ENCODE data around the gene CSF1.
"Not testable (repeated sequence)": the region's sequence is repeated elsewhere in the genome, so short reads cannot be mapped to it uniquely, and the experiment has no call there.

CSF1 gene

DNA sequence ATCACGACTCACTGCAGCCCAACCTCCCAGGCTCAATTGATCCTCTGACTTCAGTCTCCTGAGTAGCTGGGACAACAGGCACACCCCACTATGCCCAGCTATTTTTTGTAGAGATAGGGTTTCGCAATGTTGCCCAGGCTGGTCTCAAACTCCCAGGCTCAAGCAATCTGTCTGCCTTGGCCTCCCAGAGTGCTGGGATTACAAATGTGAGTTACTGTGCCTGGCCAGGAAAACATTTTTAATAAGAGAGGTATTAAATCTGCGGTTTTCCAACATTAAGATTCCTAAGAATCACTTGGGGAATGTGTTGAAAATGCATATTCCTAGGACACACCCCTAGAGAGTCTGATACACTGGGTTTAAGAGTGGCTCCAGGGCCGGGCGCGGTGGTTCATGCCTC, 8.7 kb downstream of the CSF1 start:
- no peak for DNase-seq (ENCODE audit: low spot score)
- in situ Hi-C loops (cut with MboI; ENCODE audit: low pct_unique_long_range_greater_than_20kb, low sequenced_read_pairs, unreplicated experiment): no loop called here
- TF ChIP-seq, protein P1, sequence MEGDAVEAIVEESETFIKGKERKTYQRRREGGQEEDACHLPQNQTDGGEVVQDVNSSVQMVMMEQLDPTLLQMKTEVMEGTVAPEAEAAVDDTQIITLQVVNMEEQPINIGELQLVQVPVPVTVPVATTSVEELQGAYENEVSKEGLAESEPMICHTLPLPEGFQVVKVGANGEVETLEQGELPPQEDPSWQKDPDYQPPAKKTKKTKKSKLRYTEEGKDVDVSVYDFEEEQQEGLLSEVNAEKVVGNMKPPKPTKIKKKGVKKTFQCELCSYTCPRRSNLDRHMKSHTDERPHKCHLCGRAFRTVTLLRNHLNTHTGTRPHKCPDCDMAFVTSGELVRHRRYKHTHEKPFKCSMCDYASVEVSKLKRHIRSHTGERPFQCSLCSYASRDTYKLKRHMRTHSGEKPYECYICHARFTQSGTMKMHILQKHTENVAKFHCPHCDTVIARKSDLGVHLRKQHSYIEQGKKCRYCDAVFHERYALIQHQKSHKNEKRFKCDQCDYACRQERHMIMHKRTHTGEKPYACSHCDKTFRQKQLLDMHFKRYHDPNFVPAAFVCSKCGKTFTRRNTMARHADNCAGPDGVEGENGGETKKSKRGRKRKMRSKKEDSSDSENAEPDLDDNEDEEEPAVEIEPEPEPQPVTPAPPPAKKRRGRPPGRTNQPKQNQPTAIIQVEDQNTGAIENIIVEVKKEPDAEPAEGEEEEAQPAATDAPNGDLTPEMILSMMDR (IDR thresholded peaks at IDR 0.05; ENCODE audit: extremely low read depth, insufficient read depth, missing control alignments): no peak

DNA sequence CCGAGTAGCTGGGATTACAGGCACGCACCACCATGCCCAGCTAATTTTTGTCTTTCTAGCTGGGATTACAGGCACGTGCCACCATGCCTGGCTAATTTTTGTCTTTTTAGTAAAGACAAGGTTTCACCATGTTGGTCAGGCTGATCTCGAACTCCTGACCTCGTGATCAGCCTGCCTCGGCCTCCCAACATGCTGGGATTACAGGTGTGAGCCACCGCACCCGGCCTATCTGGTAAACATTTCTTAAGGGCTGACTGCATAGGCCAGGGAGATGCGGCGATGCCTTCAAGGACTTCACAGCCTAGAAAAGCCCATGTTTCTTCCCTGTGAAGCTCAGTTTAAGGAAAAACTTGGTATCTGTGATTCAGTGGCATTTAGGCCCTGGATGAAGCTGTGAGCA, 9.7 kb downstream of the CSF1 start:
- in situ Hi-C loops (cut with MboI; ENCODE audit: low pct_unique_long_range_greater_than_20kb, low sequenced_read_pairs, unreplicated experiment); DNase-seq (ENCODE audit: low spot score): not testable (repeated sequence)

DNA sequence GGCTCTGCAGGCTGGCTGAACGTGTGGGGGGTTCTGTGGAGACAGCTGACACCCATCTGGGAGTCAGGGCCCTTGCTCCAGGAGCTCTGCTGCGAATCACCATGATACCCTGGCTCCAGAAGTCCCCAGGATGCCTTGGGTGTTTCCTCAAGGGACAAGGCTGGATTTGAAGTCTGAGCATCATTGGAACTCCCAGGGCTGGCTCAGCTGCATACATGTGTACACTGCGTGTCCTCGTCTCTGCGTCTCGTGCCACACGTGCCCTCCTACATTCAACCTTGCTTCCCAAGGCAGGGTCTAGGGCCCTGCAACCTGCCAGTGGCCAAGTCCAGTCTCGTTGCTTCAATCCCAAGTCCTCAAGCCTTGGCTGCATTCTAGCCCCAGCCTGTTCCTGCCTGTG, 11.7 kb downstream of the CSF1 start:
- no peak for DNase-seq (ENCODE audit: low spot score)
- TF ChIP-seq, protein P1 (IDR thresholded peaks at IDR 0.05; ENCODE audit: extremely low read depth, insufficient read depth, missing control alignments): no peak
- in situ Hi-C loops (cut with MboI; ENCODE audit: low pct_unique_long_range_greater_than_20kb, low sequenced_read_pairs, unreplicated experiment): no loop called here

DNA sequence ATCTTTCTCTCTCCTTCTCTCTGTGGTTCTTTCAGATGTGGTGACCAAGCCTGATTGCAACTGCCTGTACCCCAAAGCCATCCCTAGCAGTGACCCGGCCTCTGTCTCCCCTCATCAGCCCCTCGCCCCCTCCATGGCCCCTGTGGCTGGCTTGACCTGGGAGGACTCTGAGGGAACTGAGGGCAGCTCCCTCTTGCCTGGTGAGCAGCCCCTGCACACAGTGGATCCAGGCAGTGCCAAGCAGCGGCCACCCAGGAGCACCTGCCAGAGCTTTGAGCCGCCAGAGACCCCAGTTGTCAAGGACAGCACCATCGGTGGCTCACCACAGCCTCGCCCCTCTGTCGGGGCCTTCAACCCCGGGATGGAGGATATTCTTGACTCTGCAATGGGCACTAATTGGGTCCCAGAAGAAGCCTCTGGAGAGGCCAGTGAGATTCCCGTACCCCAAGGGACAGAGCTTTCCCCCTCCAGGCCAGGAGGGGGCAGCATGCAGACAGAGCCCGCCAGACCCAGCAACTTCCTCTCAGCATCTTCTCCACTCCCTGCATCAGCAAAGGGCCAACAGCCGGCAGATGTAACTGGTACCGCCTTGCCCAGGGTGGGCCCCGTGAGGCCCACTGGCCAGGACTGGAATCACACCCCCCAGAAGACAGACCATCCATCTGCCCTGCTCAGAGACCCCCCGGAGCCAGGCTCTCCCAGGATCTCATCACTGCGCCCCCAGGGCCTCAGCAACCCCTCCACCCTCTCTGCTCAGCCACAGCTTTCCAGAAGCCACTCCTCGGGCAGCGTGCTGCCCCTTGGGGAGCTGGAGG, 12.7 kb downstream of the CSF1 start:
- TF ChIP-seq, protein P1 (IDR thresholded peaks at IDR 0.05; ENCODE audit: extremely low read depth, insufficient read depth, missing control alignments): peak; percentile 48
- no peak for DNase-seq (ENCODE audit: low spot score)
- in situ Hi-C loops (cut with MboI; ENCODE audit: low pct_unique_long_range_greater_than_20kb, low sequenced_read_pairs, unreplicated experiment): no loop called here

DNA sequence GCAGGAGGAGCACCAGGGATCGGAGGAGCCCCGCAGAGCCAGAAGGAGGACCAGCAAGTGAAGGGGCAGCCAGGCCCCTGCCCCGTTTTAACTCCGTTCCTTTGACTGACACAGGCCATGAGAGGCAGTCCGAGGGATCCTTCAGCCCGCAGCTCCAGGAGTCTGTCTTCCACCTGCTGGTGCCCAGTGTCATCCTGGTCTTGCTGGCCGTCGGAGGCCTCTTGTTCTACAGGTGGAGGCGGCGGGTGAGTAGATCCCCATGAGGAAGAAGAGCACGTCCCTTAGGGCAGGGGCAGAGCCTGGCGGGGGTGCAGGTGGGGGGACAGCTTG, 13.3 kb downstream of the CSF1 start:
- no peak for DNase-seq (ENCODE audit: low spot score)
- in situ Hi-C loops (cut with MboI; ENCODE audit: low pct_unique_long_range_greater_than_20kb, low sequenced_read_pairs, unreplicated experiment): no loop called here
- TF ChIP-seq, protein P1 (IDR thresholded peaks at IDR 0.05; ENCODE audit: extremely low read depth, insufficient read depth, missing control alignments): no peak

DNA sequence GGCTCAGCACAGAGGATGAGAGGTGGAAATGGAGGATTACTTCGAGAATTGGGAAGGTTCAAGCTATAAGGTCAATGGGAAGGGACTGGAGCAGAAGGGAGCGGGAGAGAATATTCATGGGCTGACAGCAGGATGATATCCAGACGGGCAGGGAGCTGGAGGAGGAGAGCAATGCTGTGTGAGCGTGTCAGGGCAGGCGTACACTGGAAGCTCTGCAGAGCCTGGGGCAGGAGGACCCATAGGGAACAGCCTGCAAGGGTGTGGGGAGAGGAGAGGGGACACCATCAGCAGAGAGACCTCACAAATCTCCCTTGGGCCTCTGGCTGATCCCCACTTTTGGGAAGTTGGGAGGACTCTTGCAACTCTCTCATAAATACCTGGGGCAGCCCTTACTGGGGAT, 13.7 kb downstream of the CSF1 start:
- in situ Hi-C loops (cut with MboI; ENCODE audit: low pct_unique_long_range_greater_than_20kb, low sequenced_read_pairs, unreplicated experiment): no loop called here
- no peak for DNase-seq (ENCODE audit: low spot score)
- TF ChIP-seq, protein P1 (IDR thresholded peaks at IDR 0.05; ENCODE audit: extremely low read depth, insufficient read depth, missing control alignments): no peak

DNA sequence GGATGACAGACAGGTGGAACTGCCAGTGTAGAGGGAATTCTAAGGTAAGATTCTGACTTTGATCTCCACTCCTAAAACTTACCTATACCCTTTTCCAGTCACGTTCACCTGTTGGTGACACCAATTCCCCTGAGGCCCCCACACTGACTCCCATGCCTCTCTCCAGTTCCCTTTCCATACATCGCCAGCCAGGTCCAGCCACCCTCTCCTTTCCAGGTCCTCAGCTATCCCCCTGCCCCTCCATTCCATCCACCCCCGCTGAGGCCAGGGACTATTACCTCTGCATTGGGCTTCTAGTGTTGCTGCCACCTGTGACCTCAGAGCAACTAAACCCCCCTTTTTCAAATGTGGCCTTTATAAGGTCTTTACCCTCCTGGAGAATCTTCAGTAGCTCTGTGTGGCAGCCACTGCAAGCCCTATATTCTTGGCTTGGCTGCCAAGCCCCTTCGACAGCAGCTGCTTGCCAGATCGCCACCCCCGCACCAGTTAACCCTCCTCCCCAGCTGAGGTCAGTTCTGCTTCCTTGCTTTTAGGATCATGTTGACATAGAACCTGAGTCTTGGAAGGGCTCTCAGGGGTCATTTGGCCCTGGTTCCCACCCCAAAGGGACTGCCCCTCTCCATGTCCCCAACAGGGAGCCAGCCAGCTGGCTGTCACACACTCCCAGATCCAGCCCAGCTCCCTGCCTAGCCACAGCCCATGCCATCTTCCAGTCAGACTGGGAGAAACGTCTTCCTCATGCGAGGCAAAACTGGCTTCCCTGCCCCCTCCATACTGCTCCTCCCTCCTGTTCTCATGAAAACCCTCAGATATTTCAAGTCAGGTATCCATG, 14.7 kb downstream of the CSF1 start:
- DNase-seq (ENCODE audit: low spot score): no peak
- TF ChIP-seq, protein P1 (IDR thresholded peaks at IDR 0.05; ENCODE audit: extremely low read depth, insufficient read depth, missing control alignments): no peak
- in situ Hi-C loops (cut with MboI; ENCODE audit: low pct_unique_long_range_greater_than_20kb, low sequenced_read_pairs, unreplicated experiment): no loop called here
